ENCODE data around the gene ZNF750.

DNA sequence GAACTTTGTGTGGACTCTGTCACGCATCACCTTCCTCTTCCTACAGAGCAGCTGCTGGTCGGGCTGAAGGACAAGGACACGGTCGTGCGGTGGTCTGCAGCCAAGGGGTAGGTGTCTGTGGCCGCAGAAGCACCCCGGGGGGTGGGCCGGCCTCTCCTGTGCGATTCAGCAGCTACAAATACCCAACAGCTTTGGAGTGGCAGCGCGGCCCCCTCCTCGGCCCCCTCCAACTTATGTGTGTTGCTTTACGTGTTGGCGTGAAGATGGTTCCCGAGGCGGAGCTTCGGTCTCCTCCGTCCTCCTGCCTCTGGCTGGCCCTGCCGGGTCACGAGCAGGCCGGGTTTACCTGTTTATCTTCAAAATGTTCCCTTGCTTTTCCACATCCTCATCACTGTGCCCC, 32.3 kb downstream of the ZNF750 start:
- TF ChIP-seq, protein P1, sequence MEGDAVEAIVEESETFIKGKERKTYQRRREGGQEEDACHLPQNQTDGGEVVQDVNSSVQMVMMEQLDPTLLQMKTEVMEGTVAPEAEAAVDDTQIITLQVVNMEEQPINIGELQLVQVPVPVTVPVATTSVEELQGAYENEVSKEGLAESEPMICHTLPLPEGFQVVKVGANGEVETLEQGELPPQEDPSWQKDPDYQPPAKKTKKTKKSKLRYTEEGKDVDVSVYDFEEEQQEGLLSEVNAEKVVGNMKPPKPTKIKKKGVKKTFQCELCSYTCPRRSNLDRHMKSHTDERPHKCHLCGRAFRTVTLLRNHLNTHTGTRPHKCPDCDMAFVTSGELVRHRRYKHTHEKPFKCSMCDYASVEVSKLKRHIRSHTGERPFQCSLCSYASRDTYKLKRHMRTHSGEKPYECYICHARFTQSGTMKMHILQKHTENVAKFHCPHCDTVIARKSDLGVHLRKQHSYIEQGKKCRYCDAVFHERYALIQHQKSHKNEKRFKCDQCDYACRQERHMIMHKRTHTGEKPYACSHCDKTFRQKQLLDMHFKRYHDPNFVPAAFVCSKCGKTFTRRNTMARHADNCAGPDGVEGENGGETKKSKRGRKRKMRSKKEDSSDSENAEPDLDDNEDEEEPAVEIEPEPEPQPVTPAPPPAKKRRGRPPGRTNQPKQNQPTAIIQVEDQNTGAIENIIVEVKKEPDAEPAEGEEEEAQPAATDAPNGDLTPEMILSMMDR (IDR thresholded peaks at IDR 0.05), result no peak
- no peak for TF ChIP-seq POLR2A (IDR thresholded peaks at IDR 0.05)
